GM12872 (cell line): ENCODE data around the gene FDXACB1.

Experiments used
- CTCF ChIP-seq: IDR thresholded peaks from 3 replicates; pipeline ENCODE4 v1.5.1; 2011; ENCODE audit warnings: low read depth, mild to moderate bottlenecking, low read length, moderate library complexity; ENCODE audit not compliant: insufficient read depth

The FDXACB1 gene

GRCh38 chr11:111829185-111829968, 49.6 kb downstream of the FDXACB1 start:
- TF ChIP-seq CTCF = no peak

GRCh38 chr11:111826322-111826950, 52.5 kb downstream of the FDXACB1 start:
- TF ChIP-seq CTCF = no peak
